Activated CD8-positive, alpha-beta T cell treated with anti-CD3 and anti-CD28 coated beads, Interleukin-2, amount 10 ng/mL, durations not matched to agents 7 days and 5 days (primary cell): ENCODE data around the gene MICB. TPM values are rescaled to one million over a fixed set of nuclear protein-coding genes. Genes with fewer than 3 reads are reported as not detected.
A peak's percentile ranks its signal among the peaks of the same experiment; 100 is the strongest.

Source experiments
- ATAC-seq: fragments of 150-1000 bp; cut with Tn5 transposase; one replicate; pipeline ENCODE4 v1.10.0; 2021; ENCODE audit warnings: moderate library complexity
- CTCF ChIA-PET: fragments of 350-600 bp; sonication (Branson Sonifier 250); formaldehyde crosslinking; loops from one replicate; lab custom pipeline; 2021; ENCODE audit warnings: antibody characterized with exemption; lab: Charles Lee
- POLR2A ChIA-PET: fragments of 350-600 bp; sonication (Branson Sonifier 250); formaldehyde crosslinking; loops from one replicate; lab custom pipeline; 2021; ENCODE audit warnings: antibody characterized with exemption; lab: Charles Lee
- DNase-seq: peaks from one replicate; pipeline ENCODE4 v3.0.0-alpha.2; 2020
- H3K27ac Mint-ChIP-seq: one replicate; pipeline ENCODE4 v1.8.0; 2021; ENCODE audit warnings: mild to moderate bottlenecking, mixed read lengths
- H3K27me3 Mint-ChIP-seq: one replicate; pipeline ENCODE4 v1.8.0; 2021; ENCODE audit warnings: low read depth, mixed read lengths
- H3K36me3 Mint-ChIP-seq: one replicate; pipeline ENCODE4 v1.8.0; 2021; ENCODE audit warnings: low read depth, mixed read lengths
- H3K4me1 Mint-ChIP-seq: one replicate; pipeline ENCODE4 v1.8.0; 2021; ENCODE audit warnings: low read depth, mixed read lengths
- H3K4me3 Mint-ChIP-seq: one replicate; pipeline ENCODE4 v1.8.0; 2021; ENCODE audit warnings: mild to moderate bottlenecking, mixed read lengths
- H3K9me3 Mint-ChIP-seq: one replicate; pipeline ENCODE4 v1.8.0; 2022; ENCODE audit warnings: mixed read lengths; ENCODE audit not compliant: insufficient read depth
- total RNA-seq, 2 experiments: library from RNA; stranded (reverse); gene quantifications; one replicate each; pipeline ENCODE4 v1.2.3, GENCODE V29; 2021

Gene MICB
- total RNA-seq, 2 experiments from 2014 or later = 49.0 TPM

GRCh38 chr6:31525553-31525931 lies 27.6 kb downstream of the MICB start:
- H3K27ac Mint-ChIP-seq = no peak overlapping the region
- no peak for ATAC-seq
- DNase-seq = no peak
- H3K4me3 Mint-ChIP-seq = no peak overlapping the region
- H3K36me3 Mint-ChIP-seq = peaks cover 11% of the 10 kb centered on the region
- CTCF ChIA-PET = no interaction called here
- H3K27me3 Mint-ChIP-seq = peaks cover 16% of the 10 kb centered on the region
- no peaks in the 10 kb centered on the region for H3K9me3 Mint-ChIP-seq
- POLR2A ChIA-PET = interaction anchor here (0.6 kb wide), 1 partner anchor 15 kb away, joined by 4 read pairs; no protein-coding TSS in a partner anchor
- H3K4me1 Mint-ChIP-seq = no peaks in the 10 kb centered on the region

- Mint-ChIP-seq H3K4me1 (peaks cover 2% of the 10 kb centered on the region), H3K27ac (no peak overlapping the region), H3K36me3 (peaks cover 16% of the 10 kb centered on the region), H3K9me3 (no peaks in the 10 kb centered on the region), H3K4me3 (no peak overlapping the region), H3K27me3 (peaks cover 13% of the 10 kb centered on the region)
- ChIA-PET CTCF (no interaction called here), POLR2A (interaction anchor here (0.6 kb wide), 1 partner anchor 15 kb away, joined by 4 read pairs; no protein-coding TSS in a partner anchor)
- peak; percentile 12 for ATAC-seq
- DNase-seq = no peak
Observed at GRCh38 chr6:31525932-31526591, 28.1 kb downstream of the MICB start.

GRCh38 chr6:31528307-31528777 lies 30.4 kb downstream of the MICB start:
- no peaks in the 10 kb centered on the region for H3K27me3 Mint-ChIP-seq
- no peaks in the 10 kb centered on the region for H3K9me3 Mint-ChIP-seq
- peaks cover 35% of the 10 kb centered on the region for H3K36me3 Mint-ChIP-seq
- peaks cover 13% of the 10 kb centered on the region for H3K4me1 Mint-ChIP-seq
- ChIA-PET POLR2A (interaction anchor here (0.7 to 1.8 kb wide), 4 partner anchors 10 to 34 kb away, joined by 3 to 7 read pairs (median 4); partner anchors contain the start of gene DDX39B), CTCF (interaction anchor here (0.9 to 2.5 kb wide), 3 partner anchors 31 to 70 kb away, joined by 3 to 6 read pairs (median 3); no protein-coding TSS in a partner anchor)
- ATAC-seq = peak; percentile 21
- H3K4me3 Mint-ChIP-seq = no peak overlapping the region
- no peak overlapping the region for H3K27ac Mint-ChIP-seq
- no peak for DNase-seq

GRCh38 chr6:31528821-31529328 lies 30.9 kb downstream of the MICB start, which contains the start of gene MCCD1:
TSS of gene MCCD1 (plus strand) at chr6:31528962. CDS start at chr6:31529015, 53 bp downstream.
- ATAC-seq (peak; percentile 28), DNase-seq (no peak)
- ChIA-PET CTCF (interaction anchor here (0.9 to 2.5 kb wide), 3 partner anchors 32 to 70 kb away, joined by 3 to 6 read pairs (median 3); no protein-coding TSS in a partner anchor), POLR2A (interaction anchor here (0.7 to 1.8 kb wide), 3 partner anchors 12 to 34 kb away, joined by 3 to 7 read pairs (median 6); partner anchors contain the start of gene DDX39B)
- no peaks in the 10 kb centered on the region for H3K9me3 Mint-ChIP-seq
- H3K4me3 Mint-ChIP-seq = no peak within 1 kb of the TSS
- H3K4me1 Mint-ChIP-seq = peaks cover 14% of the 10 kb centered on the region
- no peaks in the 10 kb centered on the region for H3K27me3 Mint-ChIP-seq
- H3K27ac Mint-ChIP-seq = no peak within 1 kb of the TSS
- H3K36me3 Mint-ChIP-seq = peaks cover 41% of the 10 kb centered on the region

- Mint-ChIP-seq H3K27ac (no peak overlapping the region), H3K36me3 (peaks cover 47% of the 10 kb centered on the region), H3K27me3 (no peaks in the 10 kb centered on the region), H3K4me1 (peaks cover 18% of the 10 kb centered on the region), H3K4me3 (no peak overlapping the region), H3K9me3 (no peaks in the 10 kb centered on the region)
- CTCF ChIA-PET = interaction anchor here (2.5 kb wide), 1 partner anchor 33 kb away, joined by 6 read pairs; no protein-coding TSS in a partner anchor
- DNase-seq = no peak
- no peak for ATAC-seq
- POLR2A ChIA-PET = interaction anchor here (1.0 to 1.8 kb wide), 3 partner anchors 12 to 35 kb away, joined by 5 to 7 read pairs (median 6); partner anchors contain the start of gene DDX39B
Observed at GRCh38 chr6:31529329-31530150, 31.6 kb downstream of the MICB start.

- peaks cover 28% of the 10 kb centered on the region for H3K4me1 Mint-ChIP-seq
- POLR2A ChIA-PET = interaction anchor here (1.5 to 1.7 kb wide), 2 partner anchors 10 to 36 kb away, joined by 5 to 7 read pairs; no protein-coding TSS in a partner anchor
- H3K27me3 Mint-ChIP-seq = no peaks in the 10 kb centered on the region
- H3K9me3 Mint-ChIP-seq = no peaks in the 10 kb centered on the region
- no peak for DNase-seq
- CTCF ChIA-PET = no interaction called here
- no peak overlapping the region for H3K4me3 Mint-ChIP-seq
- peaks cover 58% of the 10 kb centered on the region for H3K36me3 Mint-ChIP-seq
- no peak for ATAC-seq
- H3K27ac Mint-ChIP-seq = no peak overlapping the region
Observed at GRCh38 chr6:31530659-31531058, 32.7 kb downstream of the MICB start.

GRCh38 chr6:31531162-31531561 lies 33.2 kb downstream of the MICB start:
- H3K27me3 Mint-ChIP-seq = no peaks in the 10 kb centered on the region
- CTCF ChIA-PET = interaction anchor here (0.9 to 1.2 kb wide), 3 partner anchors 36 to 67 kb away, joined by 3 to 6 read pairs (median 4); no protein-coding TSS in a partner anchor
- DNase-seq (no peak), ATAC-seq (no peak)
- POLR2A ChIA-PET = interaction anchor here (1.5 to 1.7 kb wide), 2 partner anchors 10 to 36 kb away, joined by 5 to 7 read pairs; no protein-coding TSS in a partner anchor
- H3K4me3 Mint-ChIP-seq = no peak overlapping the region
- peaks cover 63% of the 10 kb centered on the region for H3K36me3 Mint-ChIP-seq
- H3K9me3 Mint-ChIP-seq = no peaks in the 10 kb centered on the region
- no peak overlapping the region for H3K27ac Mint-ChIP-seq
- peaks cover 33% of the 10 kb centered on the region for H3K4me1 Mint-ChIP-seq

GRCh38 chr6:31531771-31532643 lies 34.1 kb downstream of the MICB start:
- Mint-ChIP-seq H3K27me3 (no peaks in the 10 kb centered on the region), H3K9me3 (no peaks in the 10 kb centered on the region), H3K27ac (peak overlapping the region; percentile 61), H3K36me3 (peaks cover 70% of the 10 kb centered on the region), H3K4me1 (peaks cover 40% of the 10 kb centered on the region), H3K4me3 (no peak overlapping the region)
- DNase-seq (no peak), ATAC-seq (no peak)
- ChIA-PET CTCF (interaction anchor here (0.9 to 1.2 kb wide), 4 partner anchors 37 to 66 kb away, joined by 3 to 6 read pairs (median 4); no protein-coding TSS in a partner anchor), POLR2A (interaction anchor here (0.6 to 1.7 kb wide), 2 partner anchors 9 to 34 kb away, joined by 3 to 7 read pairs; partner anchors contain the start of gene MICB)

GRCh38 chr6:31532644-31533454 lies 34.9 kb downstream of the MICB start:
- Mint-ChIP-seq H3K27ac (peak overlapping the region; percentile 61), H3K27me3 (no peaks in the 10 kb centered on the region), H3K9me3 (no peaks in the 10 kb centered on the region), H3K4me3 (no peak overlapping the region), H3K36me3 (peaks cover 76% of the 10 kb centered on the region), H3K4me1 (peaks cover 43% of the 10 kb centered on the region)
- CTCF ChIA-PET = interaction anchor here (1.2 kb wide), 1 partner anchor 40 kb away, joined by 3 read pairs; no protein-coding TSS in a partner anchor
- DNase-seq (no peak), ATAC-seq (no peak)
- POLR2A ChIA-PET = no interaction called here

- Mint-ChIP-seq H3K4me3 (no peak overlapping the region), H3K36me3 (peaks cover 80% of the 10 kb centered on the region), H3K9me3 (no peaks in the 10 kb centered on the region), H3K4me1 (peaks cover 47% of the 10 kb centered on the region), H3K27ac (no peak overlapping the region), H3K27me3 (no peaks in the 10 kb centered on the region)
- POLR2A ChIA-PET = no interaction called here
- CTCF ChIA-PET = no interaction called here
- no peak for DNase-seq
- no peak for ATAC-seq
Observed at GRCh38 chr6:31533455-31533841, 35.5 kb downstream of the MICB start.
